Panc1 (cell line): ENCODE measurements around the gene POLD3.

Experiments
- POLR2AphosphoS5 ChIP-seq: IDR thresholded peaks from 2 replicates; pipeline ENCODE4 v1.6.1; 2012; ENCODE audit warnings: mild to moderate bottlenecking, low read depth, low read length, moderate library complexity
- SIN3A ChIP-seq: IDR thresholded peaks from 2 replicates; pipeline ENCODE4 v1.6.1; 2012; ENCODE audit warnings: low read depth, mild to moderate bottlenecking, low read length, moderate library complexity, borderline replicate concordance; ENCODE audit not compliant: insufficient read depth
- TCF7L2 ChIP-seq: IDR thresholded peaks from 2 replicates; pipeline ENCODE4 v1.6.1; 2011; ENCODE audit warnings: mild to moderate bottlenecking, low read depth, low read length, inconsistent platforms
- TF ChIP-seq, protein P1 (sequence below): fragments of 450-650 bp; IDR thresholded peaks from 2 replicates; pipeline ENCODE4 v1.5.1; 2017; ENCODE audit warnings: mild to moderate bottlenecking
- TF ChIP-seq, protein P2 (sequence below), 2 experiments: IDR thresholded peaks; 2 replicates each; pipeline ENCODE4 v1.6.1; 2011 to 2012; ENCODE audit warnings: low read depth in 2 of 2, control low read depth in 1 of 2, low read length in 1 of 2, mild to moderate bottlenecking in 1 of 2, moderate library complexity in 1 of 2; ENCODE audit not compliant: insufficient read depth in 1 of 2

DNA sequence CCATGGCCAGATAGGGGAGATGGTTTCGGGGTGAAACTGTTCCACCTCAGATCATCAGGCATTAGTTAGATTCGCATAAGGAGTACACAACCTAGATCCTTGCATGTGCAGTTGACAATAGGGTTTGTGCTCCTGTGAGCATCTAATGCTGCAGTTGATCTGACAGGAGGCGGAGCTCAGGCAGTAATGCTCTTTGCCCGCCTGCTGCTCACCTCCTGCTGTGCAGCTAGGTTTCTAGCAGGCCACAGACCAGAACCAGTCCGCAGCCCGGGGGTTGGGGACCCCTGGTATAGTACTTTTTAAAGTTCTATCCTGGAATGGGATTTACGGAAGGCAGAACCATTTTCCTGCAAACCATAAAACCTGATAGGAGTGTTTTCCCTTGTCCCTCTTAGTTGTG, 54.6 kb downstream of the POLD3 start:
- TF ChIP-seq, protein P1, sequence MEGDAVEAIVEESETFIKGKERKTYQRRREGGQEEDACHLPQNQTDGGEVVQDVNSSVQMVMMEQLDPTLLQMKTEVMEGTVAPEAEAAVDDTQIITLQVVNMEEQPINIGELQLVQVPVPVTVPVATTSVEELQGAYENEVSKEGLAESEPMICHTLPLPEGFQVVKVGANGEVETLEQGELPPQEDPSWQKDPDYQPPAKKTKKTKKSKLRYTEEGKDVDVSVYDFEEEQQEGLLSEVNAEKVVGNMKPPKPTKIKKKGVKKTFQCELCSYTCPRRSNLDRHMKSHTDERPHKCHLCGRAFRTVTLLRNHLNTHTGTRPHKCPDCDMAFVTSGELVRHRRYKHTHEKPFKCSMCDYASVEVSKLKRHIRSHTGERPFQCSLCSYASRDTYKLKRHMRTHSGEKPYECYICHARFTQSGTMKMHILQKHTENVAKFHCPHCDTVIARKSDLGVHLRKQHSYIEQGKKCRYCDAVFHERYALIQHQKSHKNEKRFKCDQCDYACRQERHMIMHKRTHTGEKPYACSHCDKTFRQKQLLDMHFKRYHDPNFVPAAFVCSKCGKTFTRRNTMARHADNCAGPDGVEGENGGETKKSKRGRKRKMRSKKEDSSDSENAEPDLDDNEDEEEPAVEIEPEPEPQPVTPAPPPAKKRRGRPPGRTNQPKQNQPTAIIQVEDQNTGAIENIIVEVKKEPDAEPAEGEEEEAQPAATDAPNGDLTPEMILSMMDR: no peak
- TF ChIP-seq, protein P2, sequence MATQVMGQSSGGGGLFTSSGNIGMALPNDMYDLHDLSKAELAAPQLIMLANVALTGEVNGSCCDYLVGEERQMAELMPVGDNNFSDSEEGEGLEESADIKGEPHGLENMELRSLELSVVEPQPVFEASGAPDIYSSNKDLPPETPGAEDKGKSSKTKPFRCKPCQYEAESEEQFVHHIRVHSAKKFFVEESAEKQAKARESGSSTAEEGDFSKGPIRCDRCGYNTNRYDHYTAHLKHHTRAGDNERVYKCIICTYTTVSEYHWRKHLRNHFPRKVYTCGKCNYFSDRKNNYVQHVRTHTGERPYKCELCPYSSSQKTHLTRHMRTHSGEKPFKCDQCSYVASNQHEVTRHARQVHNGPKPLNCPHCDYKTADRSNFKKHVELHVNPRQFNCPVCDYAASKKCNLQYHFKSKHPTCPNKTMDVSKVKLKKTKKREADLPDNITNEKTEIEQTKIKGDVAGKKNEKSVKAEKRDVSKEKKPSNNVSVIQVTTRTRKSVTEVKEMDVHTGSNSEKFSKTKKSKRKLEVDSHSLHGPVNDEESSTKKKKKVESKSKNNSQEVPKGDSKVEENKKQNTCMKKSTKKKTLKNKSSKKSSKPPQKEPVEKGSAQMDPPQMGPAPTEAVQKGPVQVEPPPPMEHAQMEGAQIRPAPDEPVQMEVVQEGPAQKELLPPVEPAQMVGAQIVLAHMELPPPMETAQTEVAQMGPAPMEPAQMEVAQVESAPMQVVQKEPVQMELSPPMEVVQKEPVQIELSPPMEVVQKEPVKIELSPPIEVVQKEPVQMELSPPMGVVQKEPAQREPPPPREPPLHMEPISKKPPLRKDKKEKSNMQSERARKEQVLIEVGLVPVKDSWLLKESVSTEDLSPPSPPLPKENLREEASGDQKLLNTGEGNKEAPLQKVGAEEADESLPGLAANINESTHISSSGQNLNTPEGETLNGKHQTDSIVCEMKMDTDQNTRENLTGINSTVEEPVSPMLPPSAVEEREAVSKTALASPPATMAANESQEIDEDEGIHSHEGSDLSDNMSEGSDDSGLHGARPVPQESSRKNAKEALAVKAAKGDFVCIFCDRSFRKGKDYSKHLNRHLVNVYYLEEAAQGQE (IDR thresholded peaks at IDR 0.05; ENCODE audit: insufficient read depth in 1 of 2, low read depth in 2 of 2, low read length in 1 of 2): no peak
- no peak for TF ChIP-seq POLR2AphosphoS5
- no peak for TF ChIP-seq SIN3A
- no peak for TF ChIP-seq TCF7L2
